MM.1S (cell line): Measurements from ENCODE around the gene KBTBD13.

ENCODE experiments used
- EZH2phosphoT487 ChIP-seq: fragments of 300-600 bp; sonication (generic); IDR thresholded peaks from 2 replicates; pipeline ENCODE4 v1.6.1; 2018; ENCODE audit warnings: antibody characterized with exemption, low read length
- TF ChIP-seq, protein P1 (sequence below): fragments of 300-600 bp; sonication (generic); IDR thresholded peaks from 2 replicates; pipeline ENCODE4 v1.5.1; 2016; ENCODE audit warnings: antibody characterized with exemption, low read length, mixed read lengths

DNA sequence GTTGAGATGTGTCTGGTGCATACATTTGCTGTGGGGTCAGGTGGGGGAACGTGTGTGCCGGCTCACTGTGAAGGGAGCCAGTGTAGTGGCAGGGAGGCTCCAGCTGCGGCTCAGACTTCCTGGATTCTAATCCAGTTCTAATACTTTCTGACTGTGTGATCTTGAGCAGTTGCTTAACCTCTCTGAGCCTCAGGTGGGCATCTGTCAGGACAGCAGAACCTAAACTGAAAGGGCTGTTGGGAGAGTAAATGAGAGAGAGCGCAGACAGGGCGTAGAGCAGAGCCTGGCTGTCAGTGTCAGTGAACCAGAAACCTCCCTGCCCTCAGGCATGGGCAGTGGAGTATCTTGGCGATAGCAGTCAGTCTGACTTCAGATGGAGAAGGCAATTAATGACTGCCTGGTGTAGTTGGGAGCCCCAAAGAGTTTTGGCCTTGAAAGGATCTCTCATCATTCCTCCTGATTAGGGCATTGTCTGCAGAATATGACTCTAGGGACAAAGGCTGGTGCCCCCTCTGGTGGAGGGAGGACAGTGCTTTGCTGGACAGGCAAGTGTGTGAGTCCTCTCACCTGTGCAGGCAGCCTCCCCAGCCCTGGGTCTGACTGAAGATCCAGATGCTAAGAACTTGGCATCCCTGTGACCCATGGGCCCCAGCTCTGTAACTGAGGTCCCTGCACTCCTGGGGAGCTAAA is 9.6 kb downstream of the KBTBD13 start:
- TF ChIP-seq, protein P1, sequence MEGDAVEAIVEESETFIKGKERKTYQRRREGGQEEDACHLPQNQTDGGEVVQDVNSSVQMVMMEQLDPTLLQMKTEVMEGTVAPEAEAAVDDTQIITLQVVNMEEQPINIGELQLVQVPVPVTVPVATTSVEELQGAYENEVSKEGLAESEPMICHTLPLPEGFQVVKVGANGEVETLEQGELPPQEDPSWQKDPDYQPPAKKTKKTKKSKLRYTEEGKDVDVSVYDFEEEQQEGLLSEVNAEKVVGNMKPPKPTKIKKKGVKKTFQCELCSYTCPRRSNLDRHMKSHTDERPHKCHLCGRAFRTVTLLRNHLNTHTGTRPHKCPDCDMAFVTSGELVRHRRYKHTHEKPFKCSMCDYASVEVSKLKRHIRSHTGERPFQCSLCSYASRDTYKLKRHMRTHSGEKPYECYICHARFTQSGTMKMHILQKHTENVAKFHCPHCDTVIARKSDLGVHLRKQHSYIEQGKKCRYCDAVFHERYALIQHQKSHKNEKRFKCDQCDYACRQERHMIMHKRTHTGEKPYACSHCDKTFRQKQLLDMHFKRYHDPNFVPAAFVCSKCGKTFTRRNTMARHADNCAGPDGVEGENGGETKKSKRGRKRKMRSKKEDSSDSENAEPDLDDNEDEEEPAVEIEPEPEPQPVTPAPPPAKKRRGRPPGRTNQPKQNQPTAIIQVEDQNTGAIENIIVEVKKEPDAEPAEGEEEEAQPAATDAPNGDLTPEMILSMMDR = peak; percentile 39
- TF ChIP-seq EZH2phosphoT487 = no peak
